K562 (cell line): ENCODE data around the gene EML1. TPM values are rescaled to one million over a fixed set of nuclear protein-coding genes. Genes with fewer than 3 reads are reported as not detected.

Experiments
- ATAC-seq: fragments of 200-7000 bp; cut with Tn5 transposase; 3 replicates; pipeline ENCODE4 v1.9.1; 2020; ENCODE audit warnings: moderate library complexity
- BruUV-seq: library from RNA; stranded (reverse); fragments of 400-500 nt; replicated peaks from 2 replicates; lab custom pipeline; 2021; lab: Mats Ljungman, UMichigan
- CTCF ChIA-PET: fragments of 300-600 bp; formaldehyde crosslinking; extraction: SDS; loops from one replicate; lab custom pipeline; 2021; ENCODE audit warnings: low intra/inter-chr PET ratio; lab: Yijun Ruan, JAX
- POLR2A ChIA-PET: fragments of 300-600, 350-650 bp; sonication (Branson Sonifier 250); formaldehyde crosslinking; extraction: SDS; loops from one replicate; lab custom pipeline; 2021; ENCODE audit warnings: antibody characterized with exemption, inconsistent platforms; lab: Yijun Ruan, JAX
- DNase-seq, 4 experiments: peaks; one replicate each; pipeline versions ENCODE4 v3.0.0 to v3.0.0-alpha.2; 2011 to 2018; ENCODE audit warnings: low spot score in 3 of 4, mixed read lengths in 3 of 4; ENCODE audit errors: extremely low read depth in 1 of 4
- FAIRE-seq: peaks from 2 replicates; lab custom pipeline; 2011; peaks lifted over from hg19 to GRCh38; lab: Jason Lieb, UNC
- H2AFZ ChIP-seq: 2 replicates; pipeline ENCODE4 v1.6.0; 2011; ENCODE audit warnings: low read depth, low read length, control low read depth, inconsistent platforms
- H3K27ac ChIP-seq: fragments of 200-600 bp; 3 replicates; pipeline ENCODE4 v1.8.0; 2011; ENCODE audit warnings: low read depth, mild to moderate bottlenecking, control low read depth, inconsistent platforms, low read length, moderate library complexity, mixed read lengths; ENCODE audit errors: extremely low read depth
- H3K27me3 ChIP-seq, 2 experiments: fragments of 300-600 bp in 1 of 2; 2 replicates in 1 of 2; 3 replicates in 1 of 2; pipeline versions ENCODE4 v1.6.0 to v1.8.0; 2011; ENCODE audit warnings: inconsistent platforms in 2 of 2, low read length in 2 of 2, mild to moderate bottlenecking in 1 of 2, mixed read lengths in 1 of 2, moderate library complexity in 1 of 2; ENCODE audit not compliant: control insufficient read depth in 2 of 2, insufficient read depth in 2 of 2
- H3K36me3 ChIP-seq: fragments of 300-600 bp; 3 replicates; pipeline ENCODE4 v1.8.0; 2011; ENCODE audit warnings: mild to moderate bottlenecking, low read length, inconsistent platforms; ENCODE audit not compliant: control insufficient read depth, insufficient read depth
- H3K4me1 ChIP-seq, 2 experiments: fragments of 200-600 bp in 1 of 2; replicated peaks in 1 of 2; 2 replicates in 1 of 2; 3 replicates in 1 of 2; pipeline versions ENCODE4 v1.5.1 to v1.8.0; 2011; ENCODE audit warnings: inconsistent platforms in 2 of 2, low read length in 2 of 2, mild to moderate bottlenecking in 1 of 2, mixed read lengths in 1 of 2, moderate library complexity in 1 of 2; ENCODE audit not compliant: control insufficient read depth in 2 of 2, insufficient read depth in 2 of 2
- H3K4me2 ChIP-seq: 2 replicates; pipeline ENCODE4 v1.6.1; 2011; ENCODE audit warnings: low read length, control low read depth, inconsistent platforms, mixed read lengths; ENCODE audit not compliant: insufficient read depth
- H3K4me3 ChIP-seq: fragments of 200-600 bp; sonication (generic), shearing (Covaris generic); 2 replicates; pipeline ENCODE4 v1.5.1; 2016; ENCODE audit warnings: control low read depth, inconsistent platforms
- H3K79me2 ChIP-seq: fragments of 200-600 bp; 3 replicates; pipeline ENCODE4 v1.8.0; 2011; ENCODE audit warnings: low read length, inconsistent platforms; ENCODE audit not compliant: control insufficient read depth, insufficient read depth
- H3K9ac ChIP-seq, 2 experiments: 2 replicates each; pipeline versions ENCODE4 v1.6.0 to v1.6.1; 2011; ENCODE audit warnings: low read depth in 2 of 2, low read length in 2 of 2, control low read depth in 1 of 2, inconsistent platforms in 1 of 2, mild to moderate bottlenecking in 1 of 2, mixed read lengths in 1 of 2; ENCODE audit not compliant: insufficient read depth in 1 of 2
- H3K9me1 ChIP-seq: one replicate; pipeline ENCODE4 v1.6.0; 2011; ENCODE audit warnings: inconsistent platforms, mild to moderate bottlenecking, low read length, moderate library complexity; ENCODE audit not compliant: control insufficient read depth, insufficient read depth
- H3K9me3 ChIP-seq: replicated peaks from 2 replicates; pipeline ENCODE4 v1.5.1; 2011; ENCODE audit warnings: low read depth, low read length, inconsistent platforms; ENCODE audit not compliant: control insufficient read depth, insufficient read depth
- H4K20me1 ChIP-seq: replicated peaks from 2 replicates; pipeline ENCODE4 v1.6.1; 2011; ENCODE audit warnings: low read length, inconsistent platforms, mixed read lengths; ENCODE audit not compliant: control insufficient read depth, insufficient read depth
- CHD2 ChIP-seq: IDR thresholded peaks from 2 replicates; pipeline ENCODE4 v1.6.1; 2011; ENCODE audit warnings: low read depth, low read length
- MXD1 ChIP-seq: fragments of 250-450 bp; sonication (Bioruptor Pico); IDR thresholded peaks from 2 replicates; pipeline ENCODE4 v1.8.0; 2021; ENCODE audit warnings: borderline replicate concordance, mild to moderate bottlenecking, moderate library complexity; ENCODE audit not compliant: poor library complexity, severe bottlenecking
- RBM39 ChIP-seq: fragments of 200-400 bp; formaldehyde crosslinking; optimal IDR thresholded peaks from 2 replicates; pipeline ENCODE3; 2018; ENCODE audit warnings: low read depth, low read length
- SNRNP70 ChIP-seq: fragments of 200-400 bp; formaldehyde crosslinking; optimal IDR thresholded peaks from 2 replicates; pipeline ENCODE3; 2017; ENCODE audit warnings: low read depth, low read length
- WGBS: fragments of 100-300 bp; shearing (Covaris generic); methylation state at CpG from one replicate; pipeline ENCODE4 v1.1.6; 2016; ENCODE audit warnings: low coverage, mixed read lengths; ENCODE audit not compliant: insufficient coverage; ENCODE audit errors: missing lambda C conversion rate; 5-methylcytosine and 5-hydroxymethylcytosine counted together
- in situ Hi-C: fragments of 300-500 bp; cut with MboI; formaldehyde crosslinking; loops from 4 replicates; pipeline ENCODE4 v1.15.0; 2018; ENCODE audit warnings: inconsistent platforms, mixed read lengths
- intact Hi-C: fragments of 100-400 bp; cut with micrococcal nuclease; formaldehyde crosslinking; loops from 2 replicates; pipeline ENCODE4 v1.14.2; 2022
- polyA plus RNA-seq, 8 experiments: library from polyadenylated mRNA; depleted of rRNA in 4 of 8; stranded (reverse) in 5 of 8; unstranded in 3 of 8; fragments of >200 nt; fragmentation: Nextera tagmentation in 2 of 8; fragmentation: Illumina TruSeq in 1 of 8; extraction: Ambion mirVana in 2 of 8; extraction: Trizol in 1 of 8; gene quantifications; 2 replicates each; pipeline versions ENCODE4 v1.2.1 to v1.2.3, GENCODE V29; 2011 to 2014; ENCODE audit warnings: inconsistent platforms in 1 of 8, missing spikeins in 1 of 8
- total RNA-seq, 7 experiments: library from RNA; depleted of rRNA in 6 of 7; stranded (reverse); fragments of >200 nt in 6 of 7; fragmentation: Illumina TruSeq in 2 of 7; extraction: Trizol in 2 of 7; gene quantifications; 2 replicates each; pipeline versions ENCODE4 v1.2.1 to v1.2.3, GENCODE V29; 2011 to 2021; ENCODE audit warnings: low replicate concordance in 1 of 7
- TF ChIP-seq, protein P1 (sequence below), 2 experiments: fragments of 450-650 bp in 1 of 2; IDR thresholded peaks; 2 replicates each; pipeline ENCODE4 v1.6.1; 2011 to 2017; ENCODE audit warnings: low read depth in 2 of 2, antibody characterized with exemption in 1 of 2, borderline replicate concordance in 1 of 2, low read length in 1 of 2, mild to moderate bottlenecking in 1 of 2, mixed read lengths in 1 of 2; ENCODE audit not compliant: control insufficient read depth in 1 of 2

Gene EML1
- total and polyA plus RNA-seq, 9 of the 15 experiments (the other 6 are each of a cell fraction or from before 2014, with no cell fraction given) = 0.01 to 0.35 (median 0.07) TPM; not detected in 2

DNA sequence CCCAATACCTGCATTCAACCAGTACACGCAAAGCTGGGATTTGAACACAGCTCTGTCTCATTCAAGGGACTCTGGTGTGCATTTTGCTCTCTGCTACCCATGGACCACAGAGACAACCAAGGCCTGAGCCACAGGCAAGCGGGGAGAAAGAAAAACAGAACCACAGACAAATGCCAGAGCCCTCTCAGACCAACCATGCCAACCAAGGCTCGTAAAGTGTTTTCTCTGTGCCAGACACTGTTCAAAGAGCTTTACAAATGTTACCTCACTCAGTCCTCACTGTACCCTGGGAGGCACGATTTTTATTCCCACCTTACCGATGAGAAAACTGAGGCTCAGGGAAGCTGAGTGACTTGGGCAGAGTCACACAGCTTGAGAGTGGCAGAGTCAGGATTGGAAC, 32.4 kb upstream of the EML1 start:
- CTCF ChIA-PET = no interaction called here
- no peak for DNase-seq
- H3K79me2 ChIP-seq = no peaks in the 10 kb centered on the region
- no peak overlapping the region for H3K4me3 ChIP-seq
- H3K9ac ChIP-seq = no peak overlapping the region
- intact Hi-C loops (no loop called here), in situ Hi-C loops (no loop called here)
- no TSS peak for BruUV-seq
- no peak overlapping the region for H2AFZ ChIP-seq
- no peak overlapping the region for H3K4me2 ChIP-seq
- H3K9me3 ChIP-seq = no peaks in the 10 kb centered on the region
- no peaks in the 10 kb centered on the region for H3K9me1 ChIP-seq
- FAIRE-seq = no peak
- TF ChIP-seq, protein P1, sequence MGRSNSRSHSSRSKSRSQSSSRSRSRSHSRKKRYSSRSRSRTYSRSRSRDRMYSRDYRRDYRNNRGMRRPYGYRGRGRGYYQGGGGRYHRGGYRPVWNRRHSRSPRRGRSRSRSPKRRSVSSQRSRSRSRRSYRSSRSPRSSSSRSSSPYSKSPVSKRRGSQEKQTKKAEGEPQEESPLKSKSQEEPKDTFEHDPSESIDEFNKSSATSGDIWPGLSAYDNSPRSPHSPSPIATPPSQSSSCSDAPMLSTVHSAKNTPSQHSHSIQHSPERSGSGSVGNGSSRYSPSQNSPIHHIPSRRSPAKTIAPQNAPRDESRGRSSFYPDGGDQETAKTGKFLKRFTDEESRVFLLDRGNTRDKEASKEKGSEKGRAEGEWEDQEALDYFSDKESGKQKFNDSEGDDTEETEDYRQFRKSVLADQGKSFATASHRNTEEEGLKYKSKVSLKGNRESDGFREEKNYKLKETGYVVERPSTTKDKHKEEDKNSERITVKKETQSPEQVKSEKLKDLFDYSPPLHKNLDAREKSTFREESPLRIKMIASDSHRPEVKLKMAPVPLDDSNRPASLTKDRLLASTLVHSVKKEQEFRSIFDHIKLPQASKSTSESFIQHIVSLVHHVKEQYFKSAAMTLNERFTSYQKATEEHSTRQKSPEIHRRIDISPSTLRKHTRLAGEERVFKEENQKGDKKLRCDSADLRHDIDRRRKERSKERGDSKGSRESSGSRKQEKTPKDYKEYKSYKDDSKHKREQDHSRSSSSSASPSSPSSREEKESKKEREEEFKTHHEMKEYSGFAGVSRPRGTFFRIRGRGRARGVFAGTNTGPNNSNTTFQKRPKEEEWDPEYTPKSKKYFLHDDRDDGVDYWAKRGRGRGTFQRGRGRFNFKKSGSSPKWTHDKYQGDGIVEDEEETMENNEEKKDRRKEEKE (IDR thresholded peaks at IDR 0.05; ENCODE audit: borderline replicate concordance in 1 of 2, control insufficient read depth in 1 of 2, low read depth in 2 of 2, low read length in 1 of 2) = no peak
- no peak for TF ChIP-seq MXD1 (CRISPR knock-in tag)
- no peak for TF ChIP-seq CHD2
- TF ChIP-seq RBM39 = no peak
- TF ChIP-seq SNRNP70 = no peak
- TF ChIP-seq, all 486 proteins: peak for 0
- H4K20me1 ChIP-seq = no peaks in the 10 kb centered on the region
- no peaks in the 10 kb centered on the region; a peak in 1 of 5 replicates for H3K4me1 ChIP-seq
- WGBS = 3% methylated on average over 5 of the region's 5 CpGs
- no peaks in the 10 kb centered on the region for H3K36me3 ChIP-seq
- H3K27ac ChIP-seq = no peak overlapping the region
- no peak for ATAC-seq
- peaks cover 6 to 56% of the 10 kb centered on the region in 2 experiments; a peak in 4 of 5 replicates for H3K27me3 ChIP-seq
- POLR2A ChIA-PET = no interaction called here
